ENCODE measurements around the gene RXRA. TPM values are rescaled to one million over a fixed set of nuclear protein-coding genes. Genes with fewer than 3 reads are reported as not detected.

RXRA gene
- total and polyA plus RNA-seq, 10 donors, result 10.9 to 116 (median 81.0) TPM

- Histone ChIP-seq H3K27ac (peak overlapping the region in 6 of 8 donors; percentile 58 to 90 (median 86)), H3K27me3 (replicated peaks in 1 of 7) (peaks cover 0 to 5% (median 0%) of the 10 kb centered on the region in 7 donors), H3K4me3 (peak overlapping the region in 3 of 8 donors; percentile 66 to 86 (median 82)), H3K4me1 (peaks cover 22 to 90% (median 70%) of the 10 kb centered on the region in 6 donors), H3K36me3 (no peaks in the 10 kb centered on the region), H3K9me3 (no peaks in the 10 kb centered on the region)
- 46 to 63% (median 55%) methylated on average over 2 to 5 of the region's 5 CpGs for WGBS, 5 donors
- DNase-seq, result no peak
- peak; percentile 12 to 32 (median 20) for TF ChIP-seq POLR2AphosphoS5 (IDR thresholded peaks at IDR 0.05)
- no peak for TF ChIP-seq CTCF (IDR thresholded peaks at IDR 0.05 in 8 of 11, conservative IDR thresholded peaks at IDR 0.05 in 3 of 11)
- no peak for TF ChIP-seq POLR2A (IDR thresholded peaks at IDR 0.05)
- intact Hi-C loops (cut with DNase I; ENCODE audit: low total_unique reads), result loop anchor here (10.0 kb wide), 1 partner anchor 155 kb away; no protein-coding TSS in a partner anchor
Measured at GRCh38 chr9:134329886-134330285, 3.6 kb downstream of the RXRA start.

GRCh38 chr9:134330590-134330989, 4.3 kb downstream of the RXRA start:
- DNase-seq, result no peak
- H3K4me1 ChIP-seq, result peaks cover 22 to 90% (median 70%) of the 10 kb centered on the region in 6 donors
- intact Hi-C loops (cut with DNase I; ENCODE audit: low total_unique reads), result no loop called here
- no peak overlapping the region for H3K4me3 ChIP-seq
- no peaks in the 10 kb centered on the region for H3K9me3 ChIP-seq
- TF ChIP-seq CTCF (IDR thresholded peaks at IDR 0.05 in 8 of 11, conservative IDR thresholded peaks at IDR 0.05 in 3 of 11) (no peak), POLR2A (IDR thresholded peaks at IDR 0.05) (no peak)
- H3K27me3 ChIP-seq (replicated peaks in 1 of 7), result peaks cover 0 to 5% (median 0%) of the 10 kb centered on the region in 7 donors
- H3K27ac ChIP-seq, result peak overlapping the region in 3 of 8 donors; percentile 85 to 90 (median 88)
- H3K36me3 ChIP-seq, result no peaks in the 10 kb centered on the region
- 82 to 95% (median 86%) methylated on average over 3 of the region's 3 CpGs for WGBS, 5 donors

- intact Hi-C loops (cut with DNase I; ENCODE audit: low total_unique reads), result no loop called here
- H3K4me1 ChIP-seq, result peaks cover 30 to 96% (median 78%) of the 10 kb centered on the region in 6 donors
- no peak for TF ChIP-seq POLR2A (IDR thresholded peaks at IDR 0.05)
- peak in 1 of 3 donors; percentile 24 for TF ChIP-seq POLR2AphosphoS5 (IDR thresholded peaks at IDR 0.05)
- no peaks in the 10 kb centered on the region for H3K36me3 ChIP-seq
- no peak for DNase-seq
- WGBS, 5 donors, result 91 to 96% (median 92%) methylated on average over 26 to 30 of the region's 30 CpGs
- H3K4me3 ChIP-seq, result no peak overlapping the region
- H3K27ac ChIP-seq, result peak overlapping the region in 1 of 8 donors; percentile 90
- no peaks in the 10 kb centered on the region for H3K9me3 ChIP-seq
- peaks cover 0 to 5% (median 0%) of the 10 kb centered on the region in 7 donors for H3K27me3 ChIP-seq (replicated peaks in 1 of 7)
Measured at GRCh38 chr9:134331186-134332025, 5.2 kb downstream of the RXRA start.

- peak overlapping the region in 1 of 8 donors; percentile 9 for H3K27ac ChIP-seq
- no peak for DNase-seq
- intact Hi-C loops (cut with DNase I; ENCODE audit: low total_unique reads), result no loop called here
- 83 to 90% (median 88%) methylated on average over 4 to 13 of the region's 13 CpGs for WGBS, 5 donors
- no peaks in the 10 kb centered on the region for H3K36me3 ChIP-seq
- peaks cover 0 to under 1% (median 0%) of the 10 kb centered on the region in 7 donors for H3K27me3 ChIP-seq (replicated peaks in 1 of 7)
- no peak for TF ChIP-seq POLR2A (IDR thresholded peaks at IDR 0.05)
- peaks cover 29 to 100% (median 82%) of the 10 kb centered on the region in 6 donors for H3K4me1 ChIP-seq
- H3K4me3 ChIP-seq, result no peak overlapping the region
- H3K9me3 ChIP-seq, result no peaks in the 10 kb centered on the region
Measured at GRCh38 chr9:134332266-134332665, 6.0 kb downstream of the RXRA start.

- Histone ChIP-seq H3K36me3 (no peaks in the 10 kb centered on the region), H3K27ac (peak overlapping the region in 1 of 8 donors; percentile 9), H3K9me3 (no peaks in the 10 kb centered on the region), H3K27me3 (replicated peaks in 1 of 7) (no peaks in the 10 kb centered on the region), H3K4me1 (peaks cover 23 to 100% (median 81%) of the 10 kb centered on the region in 6 donors), H3K4me3 (no peak overlapping the region)
- no peak for DNase-seq
- intact Hi-C loops (cut with DNase I; ENCODE audit: low total_unique reads), result no loop called here
- TF ChIP-seq CTCF (IDR thresholded peaks at IDR 0.05 in 8 of 11, conservative IDR thresholded peaks at IDR 0.05 in 3 of 11) (no peak), POLR2AphosphoS5 (IDR thresholded peaks at IDR 0.05) (no peak), POLR2A (IDR thresholded peaks at IDR 0.05) (no peak)
- 75 to 84% (median 82%) methylated on average over 2 to 8 of the region's 8 CpGs for WGBS, 5 donors
Measured at GRCh38 chr9:134332841-134333233, 6.6 kb downstream of the RXRA start.

Measured in spleen (tissue), 11 donors.